Measurements from ENCODE around the gene PWWP2B. TPM values are rescaled to one million over a fixed set of nuclear protein-coding genes. Genes with fewer than 3 reads are reported as not detected.

The PWWP2B gene
- total and polyA plus RNA-seq, 2 donors (not counting 3 experiments of a cell fraction or from before 2014, with no cell fraction given) = 4.6 to 11.8 TPM

DNA sequence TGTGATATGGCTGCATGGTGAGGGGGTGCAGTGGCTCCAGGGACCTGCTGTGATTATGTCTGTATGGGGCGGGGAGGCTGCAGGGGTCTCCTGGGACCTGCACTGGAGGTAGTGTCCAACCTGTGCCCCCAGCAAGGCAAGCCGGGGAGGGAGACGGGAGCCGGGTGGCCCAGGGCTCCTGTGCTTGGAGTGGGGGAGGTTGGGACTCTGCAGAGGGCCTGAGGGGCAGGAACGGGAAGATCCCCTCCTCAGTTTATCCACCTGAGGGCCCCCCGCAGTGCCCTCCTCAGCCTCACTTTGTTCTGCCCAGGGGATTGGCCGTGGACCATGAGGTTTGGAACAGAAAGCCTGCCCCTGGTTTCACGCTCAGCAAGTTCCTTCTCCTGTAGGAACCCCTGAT lies 22.8 kb upstream of the PWWP2B start:
- Histone ChIP-seq H4K20me1 (replicated peaks; ENCODE audit: control insufficient read depth, extremely low read depth, insufficient read depth, low read length) (no peaks in the 10 kb centered on the region), H3K27me3 (ENCODE audit: control insufficient read depth in 2 of 2, insufficient read depth in 2 of 2, low read length in 2 of 2) (no peaks in the 10 kb centered on the region), H3K9ac (replicated peaks; ENCODE audit: extremely low read depth, insufficient read depth, low read length) (no peak overlapping the region), H3K4me1 (ENCODE audit: control insufficient read depth, extremely low read depth, insufficient read depth, low read length) (no peaks in the 10 kb centered on the region), H3K27ac (ENCODE audit: insufficient read depth, low read depth, low read length) (no peak overlapping the region), H3K4me2 (ENCODE audit: insufficient read depth, low read length) (no peak overlapping the region), H2AFZ (ENCODE audit: low read depth, low read length) (no peak overlapping the region), H3K9me3 (replicated peaks; ENCODE audit: control insufficient read depth, insufficient read depth, low read length) (no peaks in the 10 kb centered on the region), H3K4me3 (replicated peaks in 1 of 3; ENCODE audit: insufficient read depth in 1 of 3, low read depth in 1 of 3, low read length in 3 of 3) (no peak overlapping the region), H3K36me3 (ENCODE audit: control insufficient read depth in 2 of 2, extremely low read depth in 1 of 2, insufficient read depth in 2 of 2, low read length in 2 of 2) (no peaks in the 10 kb centered on the region), H3K79me2 (ENCODE audit: control insufficient read depth, insufficient read depth, low read length) (no peaks in the 10 kb centered on the region), H3K9me1 (replicated peaks; ENCODE audit: control insufficient read depth, extremely low read depth, insufficient read depth, low read length) (no peaks in the 10 kb centered on the region)
- no TSS peak for BruUV-seq (replicated peaks)
- intact Hi-C loops (cut with micrococcal nuclease) = no loop called here
- ChIA-PET POLR2A (no interaction called here), CTCF (no interaction called here)
- DNase-seq (ENCODE audit: low read depth, low spot score) = no peak
- no peak for FAIRE-seq
- dilution Hi-C loops (cut with MboI; ENCODE audit: extremely low pct_ligation_motif_present, low sequenced_read_pairs) = no loop called here
- TF ChIP-seq POLR2A (IDR thresholded peaks at IDR 0.05; ENCODE audit: low read depth, low read length) (no peak), FOS (IDR thresholded peaks at IDR 0.05; ENCODE audit: borderline replicate concordance, insufficient read depth, low read length) (no peak), MAX (IDR thresholded peaks at IDR 0.05; ENCODE audit: insufficient read depth, insufficient read length) (no peak), GATA2 (IDR thresholded peaks at IDR 0.05; ENCODE audit: insufficient read depth, insufficient read length, low read depth, low read length) (no peak)

DNA sequence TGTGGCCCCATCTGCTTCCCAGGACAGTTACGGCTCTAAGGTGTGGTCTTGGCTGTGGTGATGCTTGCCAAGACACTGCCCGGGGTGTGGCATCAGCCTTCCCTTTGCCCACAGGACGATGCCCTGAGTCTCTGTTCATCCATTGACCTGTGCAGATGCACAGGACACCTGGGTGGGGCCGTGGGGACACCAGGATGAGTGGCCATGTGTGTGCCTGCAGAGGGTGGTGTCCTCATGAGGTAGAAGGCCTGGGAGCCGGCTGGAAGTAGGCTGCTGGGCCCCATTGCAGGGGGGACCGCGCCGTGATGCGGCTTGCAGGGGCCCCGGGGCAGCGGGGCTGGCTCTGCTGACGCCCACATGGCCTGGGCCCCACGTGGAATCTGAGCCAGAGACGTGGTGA lies 22.4 kb upstream of the PWWP2B start:
- H3K9me3 ChIP-seq (replicated peaks; ENCODE audit: control insufficient read depth, insufficient read depth, low read length) = no peaks in the 10 kb centered on the region
- BruUV-seq (replicated peaks) = no TSS peak
- H3K9ac ChIP-seq (replicated peaks; ENCODE audit: extremely low read depth, insufficient read depth, low read length) = no peak overlapping the region
- intact Hi-C loops (cut with micrococcal nuclease) (no loop called here), dilution Hi-C loops (cut with MboI; ENCODE audit: extremely low pct_ligation_motif_present, low sequenced_read_pairs) (no loop called here)
- H3K36me3 ChIP-seq (ENCODE audit: control insufficient read depth in 2 of 2, extremely low read depth in 1 of 2, insufficient read depth in 2 of 2, low read length in 2 of 2) = no peaks in the 10 kb centered on the region
- H3K79me2 ChIP-seq (ENCODE audit: control insufficient read depth, insufficient read depth, low read length) = no peaks in the 10 kb centered on the region
- ChIA-PET POLR2A (no interaction called here), CTCF (no interaction called here)
- H2AFZ ChIP-seq (ENCODE audit: low read depth, low read length) = no peak overlapping the region
- H3K27me3 ChIP-seq (ENCODE audit: control insufficient read depth in 2 of 2, insufficient read depth in 2 of 2, low read length in 2 of 2) = no peaks in the 10 kb centered on the region
- H3K9me1 ChIP-seq (replicated peaks; ENCODE audit: control insufficient read depth, extremely low read depth, insufficient read depth, low read length) = no peaks in the 10 kb centered on the region
- no peak for FAIRE-seq
- H3K27ac ChIP-seq (ENCODE audit: insufficient read depth, low read depth, low read length) = no peak overlapping the region
- H4K20me1 ChIP-seq (replicated peaks; ENCODE audit: control insufficient read depth, extremely low read depth, insufficient read depth, low read length) = no peaks in the 10 kb centered on the region
- TF ChIP-seq POLR2AphosphoS5 (IDR thresholded peaks at IDR 0.05; ENCODE audit: insufficient read depth, low read depth, low read length) = no peak
- TF ChIP-seq, protein P1, sequence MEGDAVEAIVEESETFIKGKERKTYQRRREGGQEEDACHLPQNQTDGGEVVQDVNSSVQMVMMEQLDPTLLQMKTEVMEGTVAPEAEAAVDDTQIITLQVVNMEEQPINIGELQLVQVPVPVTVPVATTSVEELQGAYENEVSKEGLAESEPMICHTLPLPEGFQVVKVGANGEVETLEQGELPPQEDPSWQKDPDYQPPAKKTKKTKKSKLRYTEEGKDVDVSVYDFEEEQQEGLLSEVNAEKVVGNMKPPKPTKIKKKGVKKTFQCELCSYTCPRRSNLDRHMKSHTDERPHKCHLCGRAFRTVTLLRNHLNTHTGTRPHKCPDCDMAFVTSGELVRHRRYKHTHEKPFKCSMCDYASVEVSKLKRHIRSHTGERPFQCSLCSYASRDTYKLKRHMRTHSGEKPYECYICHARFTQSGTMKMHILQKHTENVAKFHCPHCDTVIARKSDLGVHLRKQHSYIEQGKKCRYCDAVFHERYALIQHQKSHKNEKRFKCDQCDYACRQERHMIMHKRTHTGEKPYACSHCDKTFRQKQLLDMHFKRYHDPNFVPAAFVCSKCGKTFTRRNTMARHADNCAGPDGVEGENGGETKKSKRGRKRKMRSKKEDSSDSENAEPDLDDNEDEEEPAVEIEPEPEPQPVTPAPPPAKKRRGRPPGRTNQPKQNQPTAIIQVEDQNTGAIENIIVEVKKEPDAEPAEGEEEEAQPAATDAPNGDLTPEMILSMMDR (IDR thresholded peaks at IDR 0.05; ENCODE audit: extremely low read depth in 1 of 2, insufficient read depth in 1 of 2, low read depth in 1 of 2, low read length in 2 of 2) = no peak
- no peak for TF ChIP-seq POLR2A (IDR thresholded peaks at IDR 0.05; ENCODE audit: low read depth, low read length)
- no peak for TF ChIP-seq EZH2 (IDR thresholded peaks at IDR 0.05; ENCODE audit: borderline replicate concordance, low read depth, low read length, severe bottlenecking)
- no peak for TF ChIP-seq MAX (IDR thresholded peaks at IDR 0.05; ENCODE audit: insufficient read depth, insufficient read length)
- no peak for TF ChIP-seq FOS (IDR thresholded peaks at IDR 0.05; ENCODE audit: borderline replicate concordance, insufficient read depth, low read length)
- no peak for TF ChIP-seq JUN (IDR thresholded peaks at IDR 0.05; ENCODE audit: borderline replicate concordance, insufficient read depth, insufficient read length, low read depth)
- TF ChIP-seq MYC (IDR thresholded peaks at IDR 0.05; ENCODE audit: low read depth, low read length) = no peak
- no peak for TF ChIP-seq GATA2 (IDR thresholded peaks at IDR 0.05; ENCODE audit: insufficient read depth, insufficient read length, low read depth, low read length)
- DNase-seq (ENCODE audit: low read depth, low spot score) = no peak
- H3K4me3 ChIP-seq (replicated peaks in 1 of 3; ENCODE audit: insufficient read depth in 1 of 3, low read depth in 1 of 3, low read length in 3 of 3) = no peak overlapping the region
- H3K4me1 ChIP-seq (ENCODE audit: control insufficient read depth, extremely low read depth, insufficient read depth, low read length) = no peaks in the 10 kb centered on the region
- no peak overlapping the region for H3K4me2 ChIP-seq (ENCODE audit: insufficient read depth, low read length)
